Measurements from ENCODE around the gene KANSL1. TPM values are rescaled to one million over a fixed set of nuclear protein-coding genes. Genes with fewer than 3 reads are reported as not detected.

The KANSL1 gene
- total and polyA plus RNA-seq, 10 of the 15 experiments (the other 5 are each of a cell fraction or from before 2014, with no cell fraction given): 4.7 to 60.6 (median 28.0) TPM

- TF ChIP-seq TBL1XR1 (IDR thresholded peaks at IDR 0.05; ENCODE audit: low read depth, low read length) (no peak), NFIC (IDR thresholded peaks at IDR 0.05; ENCODE audit: low read depth, low read length) (0 out of 2 replicates have a peak, but pooled peaks have one; percentile 6), NR2C2 (IDR thresholded peaks at IDR 0.05; ENCODE audit: borderline replicate concordance, control insufficient read depth, insufficient read length, low read depth) (no peak), EP300 (IDR thresholded peaks at IDR 0.05; ENCODE audit: borderline replicate concordance in 1 of 2, control insufficient read depth in 1 of 2, low read depth in 2 of 2, low read length in 2 of 2) (0 out of 4 replicates have a peak, but pooled peaks of 1 of the 2 experiments have one; percentile 14)
- Histone ChIP-seq H3K9ac (ENCODE audit: control insufficient read depth, insufficient read depth, low read length) (no peak overlapping the region), H3K4me3 (peak overlapping the region; percentile 33), H3K36me3 (ENCODE audit: control insufficient read depth in 2 of 2, insufficient read depth in 2 of 2, low read length in 1 of 2) (peaks cover 2 to 4% of the 10 kb centered on the region in 2 experiments; a peak in 2 of 4 replicates), H3K4me2 (ENCODE audit: control insufficient read depth, insufficient read depth) (peak overlapping the region; percentile 90), H3K27me3 (replicated peaks in 1 of 2; ENCODE audit: control insufficient read depth in 2 of 2, insufficient read depth in 2 of 2, low read length in 1 of 2) (no peaks in the 10 kb centered on the region), H3K9me3 (replicated peaks; ENCODE audit: control insufficient read depth, insufficient read depth, low read length) (no peaks in the 10 kb centered on the region), H3K79me2 (ENCODE audit: control insufficient read depth, insufficient read depth, low read length) (peaks cover 96% of the 10 kb centered on the region), H3K4me1 (ENCODE audit: control insufficient read depth, insufficient read depth, low read length) (peaks cover 59% of the 10 kb centered on the region), H3K27ac (ENCODE audit: control insufficient read depth, insufficient read depth) (peak overlapping the region; percentile 62), H2AFZ (ENCODE audit: control insufficient read depth, low read depth, low read length) (no peak overlapping the region), H4K20me1 (ENCODE audit: control insufficient read depth, insufficient read depth) (0 out of 2 replicates have a peak, but pooled peaks cover 8% of the 10 kb centered on the region)
- CTCF ChIA-PET: interaction anchor here (0.8 to 1.7 kb wide), 7 partner anchors 9 to 90 kb away, joined by 3 to 6 read pairs (median 4); no protein-coding TSS in a partner anchor
- SMC1A ChIA-PET (ENCODE audit: uncharacterized antibody, unreplicated experiment): interaction anchor here (1.1 to 9.1 kb wide), 8 partner anchors 8 to 70 kb away, joined by 3 to 113 read pairs (median 90); no protein-coding TSS in a partner anchor
- BruUV-seq (replicated peaks): no TSS peak
- WGBS (ENCODE audit: insufficient coverage, insufficient replicate concordance, low lambda C conversion rate, missing lambda C conversion rate): 85% methylated on average over 6 of the region's 6 CpGs
- FAIRE-seq (no peak), ATAC-seq (no peak), DNase-seq (ENCODE audit: low read depth, low spot score) (no peak)
- intact Hi-C loops (cut with micrococcal nuclease; ENCODE audit: unreplicated experiment): loop anchor here (2.0 kb wide), 1 partner anchor 70 kb away; the partner anchor contains the start of gene KANSL1
- POLR2A ChIA-PET: interaction anchor here (0.9 to 2.2 kb wide), 6 partner anchors 13 to 71 kb away, joined by 3 to 8 read pairs (median 6); no protein-coding TSS in a partner anchor
- RAD21 ChIA-PET (ENCODE audit: unreplicated experiment): interaction anchor here (0.8 to 2.4 kb wide), 6 partner anchors 20 to 78 kb away, joined by 3 to 16 read pairs (median 3); partner anchors contain the start of gene KANSL1
- in situ Hi-C loops (cut with MboI): no loop called here
Observed at GRCh38 chr17:46122486-46122871, 70.8 kb downstream of the KANSL1 start.
